Upper lobe of left lung (tissue), 6 donors: ENCODE results near the gene KCTD21. TPM values are rescaled to one million over a fixed set of nuclear protein-coding genes. Genes with fewer than 3 reads are reported as not detected.

Source experiments
- ATAC-seq, 2 donors: fragments of 200-7000 bp; cut with Tn5 transposase; one replicate each; pipeline ENCODE4 v1.9.1; 2022; ENCODE audit warnings: mild to moderate bottlenecking in 2 of 2, moderate library complexity in 2 of 2; ENCODE audit not compliant: low FRiP score in 2 of 2
- DNase-seq, 2 donors: peaks; one replicate each; pipeline ENCODE4 v3.0.0-alpha.2; 2019 to 2020
- H3K27ac ChIP-seq, 4 donors: fragments of 200-600 bp; sonication (generic); one replicate each; pipeline ENCODE4 v1.5.1; 2016 to 2019
- H3K27me3 ChIP-seq, 4 donors: fragments of 200-600 bp; sonication (generic); one replicate each; pipeline ENCODE4 v1.5.1; 2017 to 2019
- H3K36me3 ChIP-seq, 4 donors: fragments of 200-600 bp; sonication (generic); one replicate each; pipeline ENCODE4 v1.5.1; 2016 to 2019
- H3K4me1 ChIP-seq, 4 donors: fragments of 200-600 bp; sonication (generic); one replicate each; pipeline ENCODE4 v1.5.1; 2018 to 2019
- H3K4me3 ChIP-seq, 4 donors: fragments of 200-600 bp; sonication (generic); one replicate each; pipeline ENCODE4 v1.5.1; 2017 to 2019; ENCODE audit warnings: mild to moderate bottlenecking in 2 of 4, moderate library complexity in 1 of 4
- H3K9me3 ChIP-seq, 4 donors: fragments of 200-600 bp; sonication (generic); one replicate each; pipeline ENCODE4 v1.5.1; 2018 to 2019
- CTCF ChIP-seq, 6 experiments: fragments of 450-650 bp in 4 of 6; fragments of 200-600 bp in 2 of 6; sonication (generic) in 2 of 6; IDR thresholded peaks; one replicate each; pipeline ENCODE4 v1.5.1; 2016 to 2019; ENCODE audit warnings: antibody characterized with exemption in 6 of 6
- EP300 ChIP-seq, 4 donors: sonication (generic); formaldehyde crosslinking; IDR thresholded peaks; one replicate each; pipeline ENCODE4 v1.5.1; 2017; ENCODE audit warnings: antibody characterized with exemption in 4 of 4, control low read depth in 2 of 4
- POLR2A ChIP-seq, 4 donors: fragments of 450-650 bp; IDR thresholded peaks; one replicate each; pipeline ENCODE4 v1.5.1; 2016 to 2017; ENCODE audit warnings: antibody characterized with exemption in 4 of 4, mild to moderate bottlenecking in 2 of 4
- POLR2AphosphoS5 ChIP-seq, 2 donors: sonication (generic); formaldehyde crosslinking; IDR thresholded peaks; one replicate each; pipeline ENCODE4 v1.5.1; 2017; ENCODE audit warnings: antibody characterized with exemption in 2 of 2
- WGBS, 2 donors: methylation state at CpG; one replicate each; pipeline ENCODE4 v1.1.5; 2017 to 2018; 5-methylcytosine and 5-hydroxymethylcytosine counted together
- total RNA-seq, 6 donors: library from RNA; depleted of rRNA in 4 of 6; stranded (reverse); fragments of >200 nt in 4 of 6; gene quantifications; one replicate each; pipeline versions ENCODE4 v1.1.0 to v1.2.1, GENCODE V29; 2016 to 2021
- donor health status: DM: no; HTN: no; CAD: no; lungs with moderate emphysema.
- donor health status: DM: no; HTN: yes; CAD: no; lungs with severe emphysema.

The KCTD21 gene
- total RNA-seq, 6 donors from 2014 or later = 8.4 to 18.9 (median 10.7) TPM

GRCh38 chr11:78219493-78220217, 31.2 kb upstream of the KCTD21 start:
- Histone ChIP-seq H3K27ac (no peak overlapping the region), H3K36me3 (peaks cover 34 to 99% (median 76%) of the 10 kb centered on the region in 4 donors), H3K27me3 (no peaks in the 10 kb centered on the region), H3K4me1 (no peaks in the 10 kb centered on the region), H3K9me3 (no peaks in the 10 kb centered on the region), H3K4me3 (no peak overlapping the region)
- no peak for TF ChIP-seq CTCF (IDR thresholded peaks at IDR 0.05)
- TF ChIP-seq EP300 (IDR thresholded peaks at IDR 0.05) = no peak
- TF ChIP-seq POLR2AphosphoS5 (IDR thresholded peaks at IDR 0.05) = no peak
- TF ChIP-seq POLR2A (IDR thresholded peaks at IDR 0.05) = no peak
- 91 to 93% methylated on average over 4 to 7 of the region's 7 CpGs for WGBS, 2 donors
- ATAC-seq (no peak), DNase-seq (no peak)

- Histone ChIP-seq H3K36me3 (peaks cover 34 to 94% (median 74%) of the 10 kb centered on the region in 4 donors), H3K4me3 (no peak overlapping the region), H3K27ac (no peak overlapping the region), H3K9me3 (no peaks in the 10 kb centered on the region), H3K27me3 (no peaks in the 10 kb centered on the region), H3K4me1 (no peaks in the 10 kb centered on the region)
- WGBS, 2 donors = 92 to 93% methylated on average over 8 to 11 of the region's 11 CpGs
- no peak for TF ChIP-seq POLR2A (IDR thresholded peaks at IDR 0.05)
- no peak for TF ChIP-seq POLR2AphosphoS5 (IDR thresholded peaks at IDR 0.05)
- TF ChIP-seq CTCF (IDR thresholded peaks at IDR 0.05) = no peak
- TF ChIP-seq EP300 (IDR thresholded peaks at IDR 0.05) = no peak
- ATAC-seq (no peak), DNase-seq (no peak)
These were observed 30.5 kb upstream of the KCTD21 start for GRCh38 chr11:78218707-78219492.

GRCh38 chr11:78217650-78218541, 29.5 kb upstream of the KCTD21 start:
- Histone ChIP-seq H3K27me3 (no peaks in the 10 kb centered on the region), H3K9me3 (no peaks in the 10 kb centered on the region), H3K4me3 (no peak overlapping the region), H3K4me1 (no peaks in the 10 kb centered on the region), H3K27ac (no peak overlapping the region), H3K36me3 (peaks cover 30 to 84% (median 67%) of the 10 kb centered on the region in 4 donors)
- 95 to 96% methylated on average over 14 of the region's 14 CpGs for WGBS, 2 donors
- TF ChIP-seq POLR2AphosphoS5 (IDR thresholded peaks at IDR 0.05) = no peak
- no peak for TF ChIP-seq POLR2A (IDR thresholded peaks at IDR 0.05)
- TF ChIP-seq EP300 (IDR thresholded peaks at IDR 0.05) = no peak
- TF ChIP-seq CTCF (IDR thresholded peaks at IDR 0.05) = no peak
- ATAC-seq (no peak), DNase-seq (no peak)

- Histone ChIP-seq H3K27ac (no peak overlapping the region), H3K36me3 (peaks cover 27 to 72% (median 59%) of the 10 kb centered on the region in 4 donors), H3K4me1 (no peaks in the 10 kb centered on the region), H3K27me3 (no peaks in the 10 kb centered on the region), H3K9me3 (no peaks in the 10 kb centered on the region), H3K4me3 (no peak overlapping the region)
- no peak for ATAC-seq
- DNase-seq = no peak
- 89 to 94% methylated on average over 5 of the region's 5 CpGs for WGBS, 2 donors
- no peak for TF ChIP-seq POLR2AphosphoS5 (IDR thresholded peaks at IDR 0.05)
- TF ChIP-seq CTCF (IDR thresholded peaks at IDR 0.05) = no peak
- TF ChIP-seq EP300 (IDR thresholded peaks at IDR 0.05) = no peak
- no peak for TF ChIP-seq POLR2A (IDR thresholded peaks at IDR 0.05)
These were observed 28.3 kb upstream of the KCTD21 start for GRCh38 chr11:78216571-78217287.
